A673 (cell line): ENCODE measurements around the gene HOXA4. TPM values are rescaled to one million over a fixed set of nuclear protein-coding genes. Genes with fewer than 3 reads are reported as not detected.

ENCODE experiments used
- BruUV-seq: library from RNA; stranded (reverse); fragments of 400-500 nt; replicated peaks from 2 replicates; lab custom pipeline; 2021; lab: Mats Ljungman, UMichigan
- CTCF ChIA-PET: fragments of 300-600 bp; sonication (Branson Sonifier 250); formaldehyde crosslinking; loops from one replicate; lab custom pipeline; 2022; ENCODE audit warnings: antibody characterized with exemption; lab: Charles Lee
- POLR2A ChIA-PET: fragments of 300-600 bp; sonication (Branson Sonifier 250); formaldehyde crosslinking; loops from one replicate; lab custom pipeline; 2022; ENCODE audit warnings: antibody characterized with exemption; ENCODE audit not compliant: low non-redundant PET; lab: Charles Lee
- DNase-seq: peaks from one replicate; pipeline ENCODE4 v3.0.0-alpha.2; 2015; ENCODE audit warnings: low spot score
- H3K27ac ChIP-seq: fragments of 200-600 bp; sonication (generic); 2 replicates; pipeline ENCODE4 v1.5.1; 2016; ENCODE audit warnings: mixed run types, low read depth, mild to moderate bottlenecking, mixed read lengths, antibody characterized with exemption, low read length; ENCODE audit not compliant: poor library complexity, severe bottlenecking
- H3K27me3 ChIP-seq: fragments of 200-600 bp; sonication (generic); replicated peaks from 2 replicates; pipeline ENCODE4 v1.6.1; 2017; ENCODE audit warnings: mixed run types, low read depth, mild to moderate bottlenecking, mixed read lengths, antibody characterized with exemption, low read length; ENCODE audit not compliant: insufficient read depth, poor library complexity
- H3K36me3 ChIP-seq: fragments of 200-600 bp; sonication (generic); 2 replicates; pipeline ENCODE4 v1.6.1; 2016; ENCODE audit warnings: mixed run types, mild to moderate bottlenecking, mixed read lengths, antibody characterized with exemption, low read length; ENCODE audit not compliant: insufficient read depth, poor library complexity, severe bottlenecking
- H3K4me1 ChIP-seq: fragments of 200-600 bp; sonication (generic); 2 replicates; pipeline ENCODE4 v1.6.1; 2017; ENCODE audit warnings: mixed run types, mild to moderate bottlenecking, mixed read lengths, antibody characterized with exemption, low read length; ENCODE audit not compliant: insufficient read depth, poor library complexity, severe bottlenecking
- H3K4me3 ChIP-seq: fragments of 200-600 bp; sonication (generic); 2 replicates; pipeline ENCODE4 v1.5.1; 2016; ENCODE audit warnings: low read depth, mixed run types, mild to moderate bottlenecking, mixed read lengths, low read length; ENCODE audit not compliant: poor library complexity, severe bottlenecking
- H3K9me3 ChIP-seq: fragments of 200-600 bp; sonication (generic); 2 replicates; pipeline ENCODE4 v1.6.1; 2016; ENCODE audit warnings: mixed run types, low read depth, mild to moderate bottlenecking, mixed read lengths, antibody characterized with exemption, low read length; ENCODE audit not compliant: poor library complexity, severe bottlenecking
- EZH2 ChIP-seq: fragments of 200-600 bp; sonication (generic); IDR thresholded peaks from 2 replicates; pipeline ENCODE4 v1.6.1; 2017; ENCODE audit warnings: borderline replicate concordance, low read depth, mild to moderate bottlenecking, mixed read lengths, antibody characterized with exemption, low read length; ENCODE audit not compliant: poor library complexity, severe bottlenecking
- intact Hi-C: fragments of 100-400 bp; cut with micrococcal nuclease; formaldehyde crosslinking; loops from one replicate; pipeline ENCODE4 v1.10.0; 2022; ENCODE audit not compliant: unreplicated experiment
- total RNA-seq: library from RNA; stranded (reverse); gene quantifications from 2 replicates; pipeline ENCODE4 v1.2.3, GENCODE V29; 2021
- TF ChIP-seq, protein P1 (sequence below): fragments of 300-800, 200-600 bp; sonication (generic); conservative IDR thresholded peaks from 2 replicates; pipeline ENCODE4 v1.5.1; 2017; ENCODE audit warnings: low read depth, mild to moderate bottlenecking, antibody characterized with exemption, low read length, moderate library complexity, mixed read lengths

HOXA4 gene
- total RNA-seq, 1 experiment from 2014 or later, result not detected

DNA sequence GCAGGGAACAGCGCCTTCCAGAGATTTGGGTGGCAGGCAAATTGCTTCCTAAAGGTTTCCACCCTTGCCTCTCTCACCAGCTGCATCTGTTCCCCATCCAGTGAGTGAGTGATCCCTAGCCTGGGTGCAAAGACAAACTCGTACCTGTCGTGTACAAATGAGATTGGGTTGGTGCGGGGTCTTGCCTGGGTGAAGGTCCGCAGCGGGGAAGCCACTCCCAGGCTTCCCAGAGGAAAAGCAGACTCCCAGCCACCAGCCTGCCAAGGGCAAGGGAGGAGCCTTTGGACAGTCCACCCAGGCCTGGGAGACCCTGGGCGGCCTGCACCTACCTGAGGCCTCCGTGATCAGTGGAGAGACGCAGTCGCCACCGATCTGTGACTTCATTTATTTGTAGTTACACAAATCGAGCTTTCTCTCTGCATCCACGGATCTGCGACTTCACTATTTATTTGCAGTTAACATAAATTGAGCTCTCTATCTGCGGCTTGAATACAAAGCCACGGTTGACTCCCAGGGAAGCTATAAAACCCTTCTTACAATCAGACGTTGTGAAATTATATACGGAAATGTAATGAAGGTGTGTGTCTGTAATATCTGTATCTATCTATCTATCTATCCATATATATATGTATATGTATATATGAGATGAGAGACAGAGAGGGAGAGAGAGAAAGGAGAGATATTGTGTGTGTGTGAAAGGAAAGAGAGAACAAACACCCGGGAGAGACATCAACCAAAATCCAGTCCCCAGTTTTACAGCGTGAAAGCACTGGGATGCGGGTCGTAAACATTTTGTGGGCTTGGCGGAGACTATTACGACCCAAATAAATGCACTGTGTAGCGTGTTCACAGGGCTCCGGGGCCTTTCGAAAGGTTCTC lies 28.9 kb upstream of the HOXA4 start:
- ChIA-PET POLR2A (no interaction called here), CTCF (no interaction called here)
- Histone ChIP-seq H3K27me3 (peaks cover 61% of the 10 kb centered on the region), H3K4me1 (peaks cover 7% of the 10 kb centered on the region), H3K27ac (no peak overlapping the region), H3K9me3 (no peaks in the 10 kb centered on the region), H3K4me3 (no peak overlapping the region), H3K36me3 (no peaks in the 10 kb centered on the region)
- TF ChIP-seq, protein P1, sequence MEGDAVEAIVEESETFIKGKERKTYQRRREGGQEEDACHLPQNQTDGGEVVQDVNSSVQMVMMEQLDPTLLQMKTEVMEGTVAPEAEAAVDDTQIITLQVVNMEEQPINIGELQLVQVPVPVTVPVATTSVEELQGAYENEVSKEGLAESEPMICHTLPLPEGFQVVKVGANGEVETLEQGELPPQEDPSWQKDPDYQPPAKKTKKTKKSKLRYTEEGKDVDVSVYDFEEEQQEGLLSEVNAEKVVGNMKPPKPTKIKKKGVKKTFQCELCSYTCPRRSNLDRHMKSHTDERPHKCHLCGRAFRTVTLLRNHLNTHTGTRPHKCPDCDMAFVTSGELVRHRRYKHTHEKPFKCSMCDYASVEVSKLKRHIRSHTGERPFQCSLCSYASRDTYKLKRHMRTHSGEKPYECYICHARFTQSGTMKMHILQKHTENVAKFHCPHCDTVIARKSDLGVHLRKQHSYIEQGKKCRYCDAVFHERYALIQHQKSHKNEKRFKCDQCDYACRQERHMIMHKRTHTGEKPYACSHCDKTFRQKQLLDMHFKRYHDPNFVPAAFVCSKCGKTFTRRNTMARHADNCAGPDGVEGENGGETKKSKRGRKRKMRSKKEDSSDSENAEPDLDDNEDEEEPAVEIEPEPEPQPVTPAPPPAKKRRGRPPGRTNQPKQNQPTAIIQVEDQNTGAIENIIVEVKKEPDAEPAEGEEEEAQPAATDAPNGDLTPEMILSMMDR, result no peak
- no peak for TF ChIP-seq EZH2
- no peak for DNase-seq
- BruUV-seq, result no TSS peak
- intact Hi-C loops, result loop anchor here (2.0 to 10.0 kb wide), 3 partner anchors 477 to 1265 kb away; no protein-coding TSS in a partner anchor

DNA sequence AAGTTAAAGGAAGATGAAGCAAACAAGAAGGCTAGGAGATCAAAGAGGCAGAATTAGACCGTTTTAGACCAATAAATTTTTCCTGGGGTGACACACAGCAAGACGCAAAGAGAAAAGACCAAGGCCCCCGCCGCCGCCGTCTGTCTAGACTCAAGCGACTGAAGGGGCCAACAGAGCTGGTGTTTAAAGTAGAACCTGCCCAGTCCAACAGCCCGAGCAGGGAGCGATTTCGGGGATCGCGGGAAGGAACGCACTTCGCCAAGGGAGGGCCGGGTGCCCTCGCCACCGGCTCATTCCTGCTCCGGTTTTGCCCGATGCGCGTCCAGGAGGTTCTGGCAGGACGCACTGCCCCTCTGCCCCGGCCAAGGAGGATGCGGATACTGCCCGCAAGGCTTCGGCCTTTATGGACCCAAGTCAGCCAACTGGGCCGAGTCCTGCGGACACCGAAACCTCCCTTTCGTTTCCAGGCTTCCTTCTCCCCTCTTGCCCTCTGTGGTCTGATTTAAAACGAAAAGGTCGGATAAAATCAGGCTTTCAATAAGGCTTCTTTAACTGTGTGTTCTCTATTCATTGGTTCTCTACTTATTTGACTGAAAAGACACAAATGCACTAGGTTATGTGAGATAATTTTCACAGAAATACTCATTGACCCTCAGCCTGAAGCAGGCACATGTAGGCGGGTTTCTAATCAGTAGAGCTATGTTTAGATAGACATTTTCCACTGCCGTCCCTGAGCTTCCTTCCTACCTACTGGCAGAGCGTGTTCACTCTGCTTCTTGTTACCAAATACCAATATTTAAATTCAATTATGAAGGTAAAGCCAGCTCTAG lies 28.1 kb upstream of the HOXA4 start:
- TF ChIP-seq, protein P1, result no peak
- no peak for TF ChIP-seq EZH2
- Histone ChIP-seq H3K36me3 (no peaks in the 10 kb centered on the region), H3K4me3 (no peak overlapping the region), H3K4me1 (peaks cover 7% of the 10 kb centered on the region), H3K27me3 (peaks cover 61% of the 10 kb centered on the region), H3K27ac (no peak overlapping the region), H3K9me3 (no peaks in the 10 kb centered on the region)
- ChIA-PET POLR2A (no interaction called here), CTCF (interaction anchor here (0.6 to 0.7 kb wide), 2 partner anchors 305 to 1256 kb away, joined by 3 read pairs; no protein-coding TSS in a partner anchor)
- intact Hi-C loops, result no loop called here
- BruUV-seq, result no TSS peak
- no peak for DNase-seq

DNA sequence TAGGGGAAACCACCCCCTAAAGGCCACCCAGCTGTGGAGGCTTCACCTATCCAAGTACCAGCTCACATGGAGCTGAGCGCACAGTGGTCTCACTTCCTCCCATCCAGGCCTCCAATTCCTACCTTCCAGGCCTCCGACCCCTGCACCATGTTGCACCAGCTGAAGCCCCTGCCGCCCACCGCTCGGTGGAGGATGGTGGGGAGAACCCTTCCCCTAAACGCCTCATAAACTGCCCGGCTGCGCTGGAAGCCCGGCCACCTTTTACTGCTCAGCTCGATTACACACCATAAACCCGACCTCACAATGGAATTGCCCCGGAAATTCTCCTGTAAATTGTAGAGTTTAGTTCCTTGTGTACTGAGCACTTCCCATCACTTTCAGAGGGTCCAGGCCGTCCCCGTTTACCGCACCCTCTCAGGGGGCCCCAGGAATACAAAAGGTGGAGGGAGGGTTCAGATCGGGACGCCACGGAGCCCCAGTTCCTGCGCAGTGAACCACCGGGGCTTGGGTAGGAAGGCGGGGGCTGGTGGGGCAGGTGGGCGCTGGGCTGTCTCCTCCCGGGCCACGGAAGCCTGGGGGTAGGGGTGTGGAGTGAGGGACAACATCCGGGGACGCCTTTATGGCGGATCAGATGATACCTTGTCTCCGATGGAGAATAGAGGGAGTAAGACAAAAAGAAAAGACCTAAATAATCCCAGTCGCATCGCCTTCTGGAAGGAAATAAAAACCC lies 27.3 kb upstream of the HOXA4 start:
- DNase-seq, result no peak
- H3K36me3 ChIP-seq, result no peaks in the 10 kb centered on the region
- peaks cover 7% of the 10 kb centered on the region for H3K4me1 ChIP-seq
- BruUV-seq, result no TSS peak
- ChIA-PET CTCF (no interaction called here), POLR2A (no interaction called here)
- TF ChIP-seq EZH2, result no peak
- TF ChIP-seq, protein P1, result no peak
- no peak overlapping the region for H3K27ac ChIP-seq
- peaks cover 61% of the 10 kb centered on the region for H3K27me3 ChIP-seq
- intact Hi-C loops, result no loop called here
- H3K4me3 ChIP-seq, result no peak overlapping the region
- no peaks in the 10 kb centered on the region for H3K9me3 ChIP-seq
